GM12874 (cell line): ENCODE results near the gene RASA1.

ENCODE experiments used
- CTCF ChIP-seq: IDR thresholded peaks from 2 replicates; pipeline ENCODE4 v1.5.1; 2011; ENCODE audit warnings: low read depth, mild to moderate bottlenecking, control low read depth, low read length, moderate library complexity; ENCODE audit not compliant: insufficient read depth

Gene RASA1

GRCh38 chr5:87245451-87245850 is 22.2 kb upstream of the RASA1 start:
- TF ChIP-seq CTCF, result no peak

GRCh38 chr5:87246061-87246460 is 21.6 kb upstream of the RASA1 start:
- no peak for TF ChIP-seq CTCF

GRCh38 chr5:87252283-87252605 is 15.4 kb upstream of the RASA1 start:
- TF ChIP-seq CTCF, result no peak

- no peak for TF ChIP-seq CTCF
Observed at GRCh38 chr5:87254035-87254434, 13.6 kb upstream of the RASA1 start.

- no peak for TF ChIP-seq CTCF
Observed at GRCh38 chr5:87258507-87258906, 9.2 kb upstream of the RASA1 start.

- no peak for TF ChIP-seq CTCF
Observed at GRCh38 chr5:87260604-87261192, 7.0 kb upstream of the RASA1 start.

- TF ChIP-seq CTCF, result no peak
Observed at GRCh38 chr5:87263498-87263897, 4.2 kb upstream of the RASA1 start.
